HuH-7.5 (cell line): ENCODE results near the gene CCDC43.

Source experiments
- DNase-seq: peaks from one replicate; pipeline ENCODE4 v3.0.0; 2011; ENCODE audit warnings: low spot score

The CCDC43 gene

GRCh38 chr17:44627513-44628242, 61.9 kb downstream of the CCDC43 start:
- no peak for DNase-seq
